Cortex of kidney (tissue), 1 donor: ENCODE results near the gene TRMT1.

Source experiments
- DNase-seq: peaks from one replicate; lab custom pipeline; 2025; lab: John Stamatoyannopoulos, UW

Gene TRMT1

DNA sequence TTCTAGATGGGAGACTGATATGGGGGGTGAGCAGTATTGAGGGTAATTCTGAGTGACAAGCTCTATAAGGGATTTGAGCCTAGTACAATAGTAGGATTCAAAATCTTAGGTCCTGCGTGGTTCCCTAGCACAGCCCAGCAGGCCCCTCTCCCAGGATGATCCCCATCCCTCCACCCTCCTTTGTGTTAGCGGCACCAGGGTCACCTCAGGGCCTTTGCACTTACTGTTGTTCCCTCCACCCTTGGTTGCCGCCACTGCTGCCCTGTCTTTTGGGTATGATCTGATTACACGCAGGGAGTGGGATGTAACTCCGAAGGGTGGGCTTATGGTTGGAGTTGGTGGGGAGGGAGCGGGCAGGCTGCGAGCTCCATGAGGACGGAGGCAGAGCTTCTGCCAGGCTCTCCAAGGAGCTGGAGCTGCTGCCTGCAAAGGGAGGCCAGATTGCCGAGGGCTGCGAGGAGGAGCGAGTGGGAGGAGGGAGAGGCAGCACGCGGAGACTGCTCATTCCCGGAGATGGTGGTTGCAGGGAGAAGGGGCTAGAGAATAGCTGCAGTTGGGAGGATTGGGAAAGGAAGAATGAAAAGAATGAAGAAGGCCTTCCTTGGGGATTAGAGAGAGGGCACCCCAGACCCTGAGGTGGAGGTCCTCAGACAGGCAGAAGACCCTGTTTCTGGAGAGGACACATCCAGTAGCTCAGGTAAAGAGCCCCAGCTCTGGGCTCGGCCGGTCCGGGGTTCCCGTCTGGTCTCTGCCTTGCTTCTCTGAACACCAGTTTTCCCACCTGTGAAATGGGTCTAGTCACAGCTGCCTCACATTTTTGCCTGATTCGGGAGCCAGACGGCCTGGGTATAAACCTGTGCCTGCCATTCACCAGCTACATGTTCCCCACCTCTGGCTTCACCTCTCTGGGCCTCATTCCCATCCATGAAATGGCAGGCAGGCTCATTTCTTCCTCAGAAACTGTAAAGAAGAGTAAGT is 6.7 kb upstream of the TRMT1 start:
- DNase-seq = no peak

DNA sequence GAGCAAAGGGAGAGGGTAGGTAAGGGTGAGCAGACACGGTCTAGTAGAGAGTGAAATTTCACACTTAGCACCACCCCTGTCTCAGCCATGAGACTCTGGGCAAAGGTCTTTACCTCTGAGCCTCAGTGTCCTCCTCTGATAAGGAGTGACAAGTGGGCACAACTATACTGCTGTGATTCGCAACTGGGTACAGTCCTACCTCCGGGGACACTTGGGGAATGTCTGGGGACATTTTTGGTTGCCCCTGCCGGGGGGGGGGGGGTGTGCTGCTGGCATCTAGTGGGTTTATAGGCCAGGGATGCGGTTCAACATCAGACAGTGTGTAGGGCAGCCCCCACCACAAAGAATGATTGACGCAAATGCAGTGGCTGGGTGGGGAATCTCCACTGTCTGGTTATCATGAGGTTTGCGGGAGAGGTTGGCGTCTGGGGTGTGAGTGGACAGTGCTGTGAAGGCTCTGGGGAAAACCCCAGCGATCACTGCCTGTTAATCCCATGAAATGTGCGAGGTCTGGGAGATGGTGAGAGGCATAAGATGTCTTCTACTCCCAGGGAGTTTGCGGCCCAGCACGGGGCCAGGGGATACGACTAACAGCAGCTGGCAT is 5.8 kb upstream of the TRMT1 start:
- DNase-seq = no peak

DNA sequence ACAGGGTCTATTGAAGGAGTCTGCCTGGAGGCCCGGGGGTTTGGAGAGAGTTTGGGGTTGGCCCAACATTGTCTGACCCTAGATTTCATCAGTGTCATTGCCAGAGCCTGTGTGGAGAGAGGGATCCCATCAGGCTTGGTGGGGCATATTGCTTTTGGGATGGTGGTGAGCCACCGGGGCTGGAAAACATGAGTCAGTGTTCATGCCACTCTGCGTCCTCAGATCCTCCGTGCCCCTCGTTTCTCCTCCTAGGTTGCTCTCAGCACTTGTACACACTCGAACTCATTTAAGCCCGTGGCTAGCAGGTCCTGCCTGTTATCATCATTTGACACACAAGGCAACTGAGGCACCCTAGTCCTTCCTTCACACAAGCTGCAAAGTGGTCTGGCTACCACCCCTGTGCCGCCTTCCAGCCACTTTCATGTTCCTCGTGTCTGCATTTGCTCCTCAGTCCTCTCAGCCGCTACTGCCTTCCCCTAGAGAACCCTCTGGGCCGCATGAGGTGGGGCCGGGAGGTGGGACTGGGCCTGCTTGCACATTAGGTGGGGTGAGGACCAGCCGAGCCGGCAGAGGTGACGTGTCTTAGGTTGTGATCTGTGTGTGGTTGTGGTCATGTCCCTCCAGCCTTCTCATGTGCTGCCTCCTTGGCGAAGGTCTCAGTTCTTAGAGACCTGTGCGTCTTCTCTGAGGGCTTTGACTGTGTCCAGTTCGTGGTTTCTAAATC is 5.2 kb upstream of the TRMT1 start:
- DNase-seq = no peak

DNA sequence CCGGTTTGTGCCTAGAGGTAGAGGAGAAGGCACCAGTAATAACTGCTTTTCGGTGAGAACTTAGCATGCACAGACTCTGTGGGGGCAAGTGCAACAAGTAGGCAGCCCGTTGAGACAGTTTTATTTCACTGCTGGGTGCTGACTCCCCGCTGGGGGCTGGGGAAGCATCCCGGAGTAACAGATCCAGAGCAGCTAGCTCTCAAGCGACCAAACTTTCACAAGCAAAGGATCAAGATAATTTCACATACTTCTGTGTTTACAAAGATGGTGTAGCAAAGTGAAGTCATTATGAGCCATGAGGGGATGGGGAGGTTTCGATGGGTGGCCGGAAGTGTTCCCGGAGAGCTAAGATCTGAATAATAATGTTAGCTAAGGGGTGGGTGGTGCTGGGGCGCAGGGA is 4.3 kb upstream of the TRMT1 start:
- DNase-seq = no peak

DNA sequence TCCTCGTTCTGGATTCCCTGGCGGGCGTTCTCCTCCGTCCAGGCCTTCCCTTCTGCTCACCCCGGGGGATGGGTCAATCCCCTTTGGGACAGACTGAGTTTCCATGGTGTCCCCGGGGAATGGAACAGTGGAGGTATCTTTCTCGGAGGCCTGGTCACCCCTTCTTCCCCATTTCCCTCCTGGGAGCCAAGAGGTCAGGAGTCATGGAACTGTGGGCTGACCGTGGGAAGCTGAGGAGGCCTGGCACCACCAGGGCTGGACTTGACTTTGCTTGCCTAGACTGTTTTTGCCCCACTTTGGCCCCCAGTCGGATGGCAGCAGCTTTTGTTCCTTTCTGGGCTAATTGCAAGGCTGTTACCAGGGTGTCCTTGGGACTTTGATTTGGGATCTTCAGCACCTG is 3.5 kb upstream of the TRMT1 start:
- no peak for DNase-seq

DNA sequence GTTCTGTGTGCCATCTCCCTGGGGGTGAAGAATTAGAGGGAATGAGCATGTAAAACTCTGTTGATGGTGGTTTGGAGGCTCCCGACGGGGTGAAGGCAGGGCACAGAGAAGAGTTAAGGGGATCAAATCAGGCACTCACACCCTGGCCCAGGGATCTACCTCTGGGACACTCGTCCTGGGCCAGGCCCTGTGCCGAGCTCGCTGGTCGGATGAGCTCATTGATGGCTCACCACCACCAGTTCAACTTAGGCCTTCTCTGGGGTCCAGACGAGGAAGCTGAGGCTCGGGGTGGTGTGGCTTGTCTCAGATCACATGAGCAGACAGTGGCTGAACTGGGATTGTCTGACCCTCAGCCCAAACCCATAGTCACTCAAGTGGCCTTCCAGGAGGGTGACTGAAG is 3.1 kb upstream of the TRMT1 start:
- no peak for DNase-seq

DNA sequence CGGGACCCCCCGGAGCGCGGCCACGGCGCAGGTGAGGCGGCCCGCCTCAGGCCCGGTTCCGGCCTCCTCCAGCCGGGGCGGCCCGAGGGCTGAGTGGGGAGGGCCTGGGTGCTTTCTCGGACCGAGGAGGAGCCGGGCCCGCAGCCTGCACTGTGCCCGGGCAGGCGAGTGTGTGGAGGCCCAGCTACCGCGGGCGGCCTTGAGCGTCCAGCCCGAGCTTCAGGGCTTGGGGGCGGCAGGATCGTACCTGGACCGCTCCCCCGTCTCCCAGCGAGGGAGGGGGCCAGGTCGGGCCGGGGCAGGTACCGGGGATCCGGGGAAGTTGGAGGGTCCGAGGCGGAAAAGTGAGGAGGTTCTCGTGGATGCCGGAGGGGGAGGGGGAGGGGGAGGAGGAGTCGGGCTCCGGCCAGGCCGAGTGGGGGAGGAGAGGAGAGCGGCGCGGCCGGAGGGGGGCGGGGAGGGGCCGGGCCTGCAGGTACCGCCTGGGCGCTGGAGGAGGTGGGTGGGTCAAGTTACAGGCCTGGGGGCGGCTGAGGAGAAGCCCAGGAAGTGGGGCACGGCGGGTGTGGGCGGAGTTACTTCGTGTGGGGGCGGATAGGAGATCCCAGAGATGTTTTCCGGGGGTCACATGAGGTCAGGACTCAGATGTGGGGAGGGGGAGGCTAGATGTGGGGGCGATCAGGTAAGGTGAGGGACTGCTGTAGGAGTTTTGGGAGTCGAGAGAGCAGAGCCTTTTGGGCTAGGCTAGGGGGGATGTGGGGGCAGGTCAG is 2.1 kb upstream of the TRMT1 start:
- no peak for DNase-seq

DNA sequence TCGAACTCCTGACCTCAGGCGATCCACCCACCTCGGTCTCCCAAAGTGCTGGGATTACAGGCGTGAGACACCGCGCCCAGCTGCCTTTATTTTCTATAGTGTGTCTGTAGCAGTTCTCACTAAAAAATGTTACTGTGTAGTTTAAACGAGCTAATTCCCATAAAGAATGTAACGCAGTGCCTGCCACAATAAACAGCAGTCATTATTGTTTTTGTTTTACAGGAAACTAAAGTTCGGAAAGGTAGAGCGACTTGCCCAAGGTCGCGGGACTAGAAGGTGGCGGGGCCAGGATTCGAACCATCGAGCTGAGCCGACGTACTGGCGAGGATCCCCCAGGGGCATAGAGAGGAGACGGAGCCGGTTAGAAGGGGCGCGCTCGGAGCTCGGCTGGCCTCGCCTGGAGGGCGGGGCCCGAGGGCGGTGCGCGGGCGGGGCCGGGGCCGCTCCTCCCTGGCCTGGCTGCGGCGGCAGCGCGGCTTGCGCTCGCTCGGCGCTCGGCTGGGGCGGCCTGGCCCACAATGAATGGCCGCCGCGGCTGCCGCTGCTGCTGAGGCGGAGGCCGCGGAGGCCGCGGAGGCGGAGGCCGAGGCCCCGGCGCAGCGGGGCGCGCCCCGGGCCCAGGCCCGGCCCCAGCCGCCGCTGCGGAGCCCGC is 1.4 kb upstream of the TRMT1 start, which contains the start of gene NACC1:
NACC1 (plus strand) TSS at position 493 of the 652 bp plus-strand sequence. CDS start 16,944 bp downstream, outside the sequence.
- no peak for DNase-seq

DNA sequence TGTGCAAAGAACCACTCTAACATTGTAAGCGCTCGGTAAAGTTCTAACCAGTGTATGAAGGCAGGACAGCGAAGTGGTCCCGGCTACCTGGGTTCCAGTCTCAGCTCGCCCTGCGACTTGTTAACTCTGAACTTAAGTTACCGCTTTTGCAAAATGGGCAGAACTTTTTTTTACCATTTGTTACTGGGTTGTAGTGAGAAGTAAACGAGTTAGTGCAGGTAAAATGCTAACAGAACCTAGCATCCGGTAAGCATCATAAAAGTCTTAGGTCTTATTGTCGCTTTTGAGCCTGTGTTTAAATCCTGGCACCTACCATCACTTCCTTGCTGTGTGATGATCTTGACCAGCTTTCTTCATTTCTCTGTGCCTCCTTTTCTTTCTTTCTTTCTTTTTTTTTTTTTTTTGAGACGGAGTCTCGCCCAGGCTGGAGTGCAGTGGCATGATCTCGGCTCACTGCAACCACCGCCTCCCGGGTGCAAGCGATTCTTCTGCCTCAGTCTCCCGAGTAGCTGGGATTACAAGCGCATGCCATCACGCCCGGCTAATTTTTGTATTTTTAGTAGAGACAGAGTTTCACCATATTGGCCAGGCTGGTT is 734 bp upstream of the TRMT1 start:
- no peak for DNase-seq

DNA sequence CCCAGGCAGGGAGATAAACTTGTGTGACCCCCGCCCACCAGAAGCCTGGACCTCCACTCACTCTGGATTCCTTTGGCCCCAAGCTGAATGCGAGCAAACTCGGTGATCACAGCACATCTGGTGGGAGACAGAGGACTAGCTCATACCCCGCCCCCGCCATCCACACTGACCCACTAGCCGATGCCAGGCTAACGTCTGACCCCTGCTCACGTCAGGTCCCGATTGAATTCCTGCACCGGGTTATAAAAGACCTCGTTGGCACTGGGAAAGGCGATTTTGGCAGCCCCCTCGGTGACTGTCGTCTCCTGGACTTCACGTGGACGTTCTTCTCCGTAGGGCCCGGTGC is 631 bp downstream of the TRMT1 start:
- DNase-seq = no peak

DNA sequence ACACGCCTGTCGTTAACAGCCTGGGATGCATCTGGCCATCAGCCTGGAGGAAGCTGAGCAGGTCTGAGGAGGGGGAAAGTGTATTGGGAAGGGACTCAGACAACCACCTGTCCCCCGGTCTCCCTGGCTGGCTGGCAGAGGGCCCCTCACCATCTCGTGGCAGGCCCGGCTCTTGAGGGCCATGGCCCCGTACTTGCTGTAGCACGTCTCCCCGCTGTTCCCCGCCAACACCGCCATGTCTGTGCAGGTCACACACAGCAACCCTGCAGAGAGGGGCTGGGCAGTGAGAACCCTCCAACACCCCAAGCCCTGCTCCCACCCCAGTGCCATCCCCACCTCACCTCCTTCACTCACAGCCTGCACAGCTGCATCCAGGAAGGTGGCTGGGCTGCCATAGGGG is 4.0 kb downstream of the TRMT1 start:
- DNase-seq = no peak

DNA sequence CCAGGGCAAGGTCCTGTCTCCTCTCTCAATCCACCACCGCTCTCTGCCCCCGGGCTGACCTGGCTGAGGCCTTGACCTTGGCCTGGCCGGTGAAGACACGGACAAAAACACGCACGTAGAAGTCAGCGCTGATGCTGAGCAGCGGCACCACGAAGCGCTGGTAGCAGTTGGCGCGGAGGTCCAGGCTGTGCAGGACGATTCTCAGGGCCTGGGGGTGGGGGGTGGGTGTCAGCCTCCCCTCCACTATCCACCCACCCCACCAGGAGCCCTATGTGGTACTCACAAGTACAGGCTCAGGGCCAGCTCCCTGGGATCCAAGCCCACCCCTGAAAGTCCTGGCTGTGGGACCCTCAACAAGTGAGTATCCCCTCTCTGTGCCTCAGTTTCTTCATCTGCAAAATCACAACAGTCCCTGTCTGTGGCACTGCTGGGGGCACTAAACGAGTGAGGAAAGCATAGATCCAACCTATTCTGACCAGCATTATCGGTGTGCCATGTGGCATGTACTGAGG is 6.4 kb downstream of the TRMT1 start:
- DNase-seq = no peak

DNA sequence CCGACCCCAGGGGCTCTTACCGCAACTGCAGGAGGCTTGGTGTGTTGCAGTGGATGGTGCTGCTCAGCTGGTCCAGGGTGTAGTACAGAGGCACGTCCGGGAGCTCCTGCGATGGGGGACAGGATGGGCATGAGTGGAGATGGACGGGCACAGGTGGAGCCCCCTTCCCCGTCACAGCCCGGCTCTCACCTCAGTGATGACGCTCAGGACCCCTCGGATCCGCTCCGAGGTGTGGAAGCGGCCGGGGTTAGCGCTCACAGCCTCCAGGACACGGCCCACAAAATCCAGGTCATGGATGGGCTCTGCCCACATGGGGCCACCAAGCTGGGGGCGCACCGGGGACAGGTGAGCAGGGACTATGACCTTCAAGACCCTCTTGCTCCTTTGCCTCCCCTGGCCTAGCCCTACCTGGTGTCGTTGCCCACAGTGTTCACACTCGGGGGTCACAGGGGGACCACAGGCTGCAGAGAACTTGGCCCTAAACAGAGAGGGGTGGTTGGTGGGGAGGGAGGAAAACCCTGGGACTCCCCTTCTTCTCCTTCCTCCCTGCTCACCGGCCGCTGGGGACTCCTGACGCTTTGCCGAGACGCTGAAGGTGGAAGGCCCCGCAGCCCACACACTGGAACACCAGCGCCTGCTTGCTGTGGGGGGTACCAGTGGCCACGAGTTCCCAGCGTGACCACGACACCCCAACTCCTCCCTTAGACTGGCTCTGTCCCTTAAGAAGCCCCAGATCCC is 7.0 kb downstream of the TRMT1 start:
- DNase-seq = no peak

DNA sequence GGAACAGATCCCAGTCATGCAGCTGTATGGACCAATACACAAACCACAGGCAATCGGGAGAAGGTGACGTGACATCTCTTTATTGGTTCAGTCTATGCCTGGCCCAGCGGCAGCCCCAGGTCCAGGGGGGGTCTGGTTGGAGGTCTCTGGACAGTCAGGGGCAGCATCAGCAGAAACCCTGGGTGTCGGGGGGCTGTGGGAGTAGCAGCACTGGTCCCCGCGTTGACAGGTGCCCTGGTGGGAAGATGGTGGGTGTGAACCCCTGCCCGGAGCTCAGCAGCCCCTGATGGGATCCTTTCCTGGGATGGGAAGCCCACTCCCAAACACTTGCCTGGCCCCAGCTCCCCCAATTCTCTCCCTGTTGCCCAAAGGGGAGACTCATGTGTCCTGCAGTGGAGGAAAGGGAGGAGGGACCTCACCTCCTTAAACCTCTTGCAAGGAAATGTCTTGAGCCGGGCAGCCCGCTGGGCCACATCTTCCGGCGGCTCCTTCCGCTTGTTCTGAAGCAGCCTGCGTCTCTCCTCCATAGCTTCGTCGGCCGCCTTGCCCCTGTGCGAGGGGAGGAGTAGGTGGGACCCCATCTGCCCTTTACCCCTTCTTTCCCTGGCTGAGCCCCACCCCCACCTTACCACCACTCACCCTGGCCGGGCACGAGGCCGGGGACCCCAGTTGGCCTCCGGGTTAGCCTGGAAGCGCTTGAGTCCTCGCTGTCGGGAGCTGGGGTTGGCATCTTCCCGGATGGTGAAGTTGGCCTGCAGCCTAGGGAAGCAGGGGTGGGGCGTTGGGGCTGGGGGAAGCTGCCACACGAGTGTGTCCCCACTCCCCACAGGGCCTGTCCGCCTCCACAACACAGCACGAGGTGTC is 11.5 kb downstream of the TRMT1 start:
- no peak for DNase-seq

DNA sequence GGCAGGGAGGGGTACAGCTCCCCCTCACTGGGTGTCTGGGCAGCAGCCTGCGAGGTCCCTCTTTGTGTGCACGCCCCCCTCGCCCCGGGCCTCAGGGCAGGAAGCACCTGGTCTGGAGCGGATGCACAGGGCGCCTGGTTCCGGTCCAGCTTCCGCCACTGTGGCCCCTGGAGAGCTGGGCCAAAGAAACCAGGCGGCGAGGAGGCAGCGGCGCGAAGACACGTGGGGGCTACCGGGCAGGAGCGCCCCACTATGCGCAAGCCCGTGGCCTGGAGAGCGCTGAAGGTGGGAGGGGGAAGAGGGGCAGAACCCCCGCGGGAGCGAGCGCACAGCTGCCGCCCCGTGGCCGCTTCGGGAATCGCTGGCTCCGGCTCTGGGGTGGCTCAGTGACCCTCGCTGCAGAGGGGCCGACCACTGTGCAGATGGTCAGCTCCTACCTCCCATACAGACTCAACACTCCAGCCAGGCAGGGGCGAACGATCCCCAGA is 12.1 kb downstream of the TRMT1 start:
- no peak for DNase-seq

DNA sequence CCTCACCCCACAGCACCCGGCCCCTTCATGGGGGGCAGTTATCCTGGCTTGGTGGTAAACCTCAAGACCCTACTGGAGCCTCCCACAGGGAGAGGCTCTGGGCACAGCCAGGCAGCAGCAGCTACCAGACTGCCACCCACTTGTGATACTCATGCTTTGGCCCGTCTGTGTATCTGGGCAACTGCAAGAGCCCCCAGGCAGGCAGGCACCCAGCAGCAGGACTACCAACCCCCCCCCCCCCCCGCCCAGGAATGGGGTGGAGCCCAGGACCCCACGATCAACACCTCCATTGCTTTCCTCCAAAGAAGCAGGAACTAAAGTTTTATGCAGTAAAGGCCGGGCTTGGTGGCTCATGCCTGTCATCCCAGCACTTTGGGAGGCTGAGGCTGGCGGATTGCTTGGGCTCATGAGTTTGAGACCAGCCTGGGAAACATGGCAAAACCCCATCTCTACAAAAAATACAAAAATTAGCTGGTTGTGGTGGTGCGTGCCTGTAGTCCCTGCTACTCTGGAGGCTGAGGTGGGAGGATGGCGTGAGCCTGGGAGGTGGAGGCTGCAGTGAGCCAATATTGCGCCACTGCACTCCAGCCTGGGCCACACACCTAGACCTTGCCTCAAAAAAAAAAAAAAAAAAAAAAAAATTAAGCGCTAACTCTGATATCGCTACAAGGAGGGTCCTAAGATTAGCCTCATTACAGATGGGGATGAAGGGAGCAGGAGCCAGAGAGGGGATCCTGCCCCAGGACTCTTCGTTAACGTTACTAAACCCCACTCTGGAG is 12.8 kb downstream of the TRMT1 start:
- no peak for DNase-seq

DNA sequence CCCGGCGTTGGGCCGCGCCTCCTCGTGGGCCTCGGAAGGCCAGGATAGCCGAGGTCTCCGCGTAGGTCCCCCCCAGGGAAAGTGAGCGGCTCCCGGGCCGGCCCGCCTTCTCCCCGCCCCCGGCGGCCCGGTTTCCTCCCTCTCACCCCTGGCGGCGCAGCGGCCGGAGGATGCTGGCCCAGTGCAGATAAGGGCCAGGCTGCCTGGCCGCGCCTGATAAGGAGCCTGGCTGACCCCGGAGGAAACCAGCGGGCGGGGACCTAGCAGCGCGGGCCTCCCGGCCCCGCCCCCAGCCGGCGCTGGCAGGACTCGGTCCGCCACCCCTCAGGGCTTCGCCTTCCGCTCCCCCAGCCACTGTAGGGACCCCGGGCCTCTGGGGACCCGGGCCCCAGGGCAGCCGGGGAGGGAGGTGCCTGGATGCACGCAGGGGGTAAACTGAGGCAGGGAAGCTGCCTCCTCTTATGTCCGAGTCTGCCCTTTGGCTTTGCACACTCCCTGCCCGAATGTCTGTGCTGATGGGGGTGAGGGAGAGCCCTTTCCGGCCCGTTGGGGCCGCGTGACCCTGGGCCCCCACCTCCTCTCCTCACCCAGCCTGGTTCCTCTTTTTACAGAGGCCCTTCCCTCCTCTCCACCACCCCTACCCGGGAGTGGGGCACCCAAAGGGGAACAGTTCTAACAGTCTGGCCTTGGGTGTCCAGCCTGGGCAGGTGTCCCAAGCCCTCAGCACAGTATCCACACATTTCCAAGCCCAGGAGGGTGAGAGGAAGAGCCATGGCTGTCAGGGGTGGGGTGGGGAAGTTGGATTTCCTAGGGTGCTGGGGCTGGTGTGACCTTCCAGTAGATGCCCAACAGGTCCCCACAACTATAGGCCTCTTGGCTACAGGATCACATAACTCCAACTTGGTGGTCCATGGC is 13.6 kb downstream of the TRMT1 start, which contains the start of gene LYL1:
LYL1 (minus strand) TSS at position 193 of the 915 bp plus-strand sequence. CDS start 1,687 bp downstream, outside the sequence.
- DNase-seq = no peak
